HUES48 (cell line): ENCODE measurements around the gene NUP42.

Experiments
- H3K27ac ChIP-seq: one replicate; pipeline ENCODE4 v1.7.0; 2013; ENCODE audit warnings: low read depth, low read length, inconsistent platforms
- H3K27me3 ChIP-seq: 2 replicates; pipeline ENCODE4 v1.6.1; 2013; ENCODE audit warnings: mild to moderate bottlenecking, low read length; ENCODE audit not compliant: control insufficient read depth, insufficient read depth
- H3K36me3 ChIP-seq: 2 replicates; pipeline ENCODE4 v1.6.1; 2013; ENCODE audit warnings: low read length; ENCODE audit not compliant: control insufficient read depth, insufficient read depth
- H3K4me1 ChIP-seq: 2 replicates; pipeline ENCODE4 v1.6.1; 2013; ENCODE audit warnings: mild to moderate bottlenecking, low read length; ENCODE audit not compliant: control insufficient read depth, insufficient read depth
- H3K4me3 ChIP-seq: 2 replicates; pipeline ENCODE4 v1.5.1; 2013; ENCODE audit warnings: mild to moderate bottlenecking, low read depth, low read length
- H3K9ac ChIP-seq: 2 replicates; pipeline ENCODE4 v1.6.1; 2013; ENCODE audit warnings: mild to moderate bottlenecking, low read depth, low read length, moderate library complexity
- H3K9me3 ChIP-seq: 2 replicates; pipeline ENCODE4 v1.6.1; 2013; ENCODE audit warnings: low read length; ENCODE audit not compliant: control insufficient read depth, insufficient read depth

NUP42 gene

GRCh38 chr7:23181684-23182553 is at the start of gene NUP42:
TSS of gene NUP42 (plus strand) at chr7:23182048. CDS start at chr7:23182086, 38 bp downstream.
- Histone ChIP-seq H3K27ac (peak within 1 kb of the TSS; percentile 97), H3K27me3 (no peaks in the 10 kb centered on the region), H3K9ac (peak within 1 kb of the TSS; percentile 89), H3K9me3 (no peaks in the 10 kb centered on the region), H3K4me3 (peak within 1 kb of the TSS; percentile 94), H3K4me1 (0 out of 2 replicates have a peak, but pooled peaks cover 7% of the 10 kb centered on the region), H3K36me3 (peaks cover 23% of the 10 kb centered on the region)

- H3K36me3 ChIP-seq, result peaks cover 14% of the 10 kb centered on the region
- H3K9me3 ChIP-seq, result no peaks in the 10 kb centered on the region
- H3K9ac ChIP-seq, result no peak overlapping the region
- no peak overlapping the region for H3K27ac ChIP-seq
- no peak overlapping the region for H3K4me3 ChIP-seq
- no peaks in the 10 kb centered on the region for H3K27me3 ChIP-seq
- H3K4me1 ChIP-seq, result peaks cover 9% of the 10 kb centered on the region
Measured at GRCh38 chr7:23133797-23134196, 48.1 kb upstream of the NUP42 start.

GRCh38 chr7:23135755-23136154 is 46.1 kb upstream of the NUP42 start:
- no peak overlapping the region for H3K27ac ChIP-seq
- H3K4me1 ChIP-seq, result peaks cover 9% of the 10 kb centered on the region
- peaks cover 6% of the 10 kb centered on the region for H3K36me3 ChIP-seq
- H3K4me3 ChIP-seq, result no peak overlapping the region
- no peaks in the 10 kb centered on the region for H3K27me3 ChIP-seq
- H3K9ac ChIP-seq, result no peak overlapping the region
- no peaks in the 10 kb centered on the region for H3K9me3 ChIP-seq

GRCh38 chr7:23136216-23136615 is 45.6 kb upstream of the NUP42 start:
- Histone ChIP-seq H3K9ac (no peak overlapping the region), H3K27me3 (no peaks in the 10 kb centered on the region), H3K4me1 (peaks cover 9% of the 10 kb centered on the region), H3K9me3 (no peaks in the 10 kb centered on the region), H3K36me3 (peaks cover 8% of the 10 kb centered on the region), H3K4me3 (no peak overlapping the region), H3K27ac (peak overlapping the region; percentile 10)

- H3K9me3 ChIP-seq, result no peaks in the 10 kb centered on the region
- H3K27ac ChIP-seq, result no peak overlapping the region
- H3K27me3 ChIP-seq, result no peaks in the 10 kb centered on the region
- peaks cover 40% of the 10 kb centered on the region for H3K36me3 ChIP-seq
- H3K4me1 ChIP-seq, result no peaks in the 10 kb centered on the region
- no peak overlapping the region for H3K4me3 ChIP-seq
- H3K9ac ChIP-seq, result no peak overlapping the region
Measured at GRCh38 chr7:23157679-23158078, 24.2 kb upstream of the NUP42 start.

GRCh38 chr7:23158546-23158945 is 23.3 kb upstream of the NUP42 start:
- no peaks in the 10 kb centered on the region for H3K27me3 ChIP-seq
- no peaks in the 10 kb centered on the region for H3K4me1 ChIP-seq
- no peak overlapping the region for H3K9ac ChIP-seq
- H3K36me3 ChIP-seq, result peaks cover 31% of the 10 kb centered on the region
- no peak overlapping the region for H3K4me3 ChIP-seq
- no peak overlapping the region for H3K27ac ChIP-seq
- no peaks in the 10 kb centered on the region for H3K9me3 ChIP-seq

- Histone ChIP-seq H3K27ac (no peak overlapping the region), H3K9ac (no peak overlapping the region), H3K4me3 (no peak overlapping the region), H3K4me1 (no peaks in the 10 kb centered on the region), H3K36me3 (peaks cover 14% of the 10 kb centered on the region), H3K9me3 (no peaks in the 10 kb centered on the region), H3K27me3 (no peaks in the 10 kb centered on the region)
Measured at GRCh38 chr7:23161482-23161881, 20.4 kb upstream of the NUP42 start.

GRCh38 chr7:23164846-23165245 is 17.0 kb upstream of the NUP42 start:
- H3K27ac ChIP-seq, result no peak overlapping the region
- no peak overlapping the region for H3K4me3 ChIP-seq
- H3K9ac ChIP-seq, result no peak overlapping the region
- no peaks in the 10 kb centered on the region for H3K9me3 ChIP-seq
- peaks cover 11% of the 10 kb centered on the region for H3K36me3 ChIP-seq
- no peaks in the 10 kb centered on the region for H3K27me3 ChIP-seq
- no peaks in the 10 kb centered on the region for H3K4me1 ChIP-seq

- Histone ChIP-seq H3K9me3 (no peaks in the 10 kb centered on the region), H3K4me1 (no peaks in the 10 kb centered on the region), H3K36me3 (peaks cover 11% of the 10 kb centered on the region), H3K9ac (no peak overlapping the region), H3K27me3 (no peaks in the 10 kb centered on the region), H3K4me3 (no peak overlapping the region), H3K27ac (no peak overlapping the region)
Measured at GRCh38 chr7:23165316-23165715, 16.5 kb upstream of the NUP42 start.

GRCh38 chr7:23167691-23168090 is 14.2 kb upstream of the NUP42 start:
- H3K36me3 ChIP-seq, result peaks cover 18% of the 10 kb centered on the region
- no peaks in the 10 kb centered on the region for H3K4me1 ChIP-seq
- no peak overlapping the region for H3K27ac ChIP-seq
- no peak overlapping the region for H3K4me3 ChIP-seq
- no peak overlapping the region for H3K9ac ChIP-seq
- H3K9me3 ChIP-seq, result no peaks in the 10 kb centered on the region
- H3K27me3 ChIP-seq, result no peaks in the 10 kb centered on the region

GRCh38 chr7:23168111-23168885 is 13.6 kb upstream of the NUP42 start:
- peaks cover 24% of the 10 kb centered on the region for H3K36me3 ChIP-seq
- H3K4me3 ChIP-seq, result no peak overlapping the region
- no peaks in the 10 kb centered on the region for H3K9me3 ChIP-seq
- H3K9ac ChIP-seq, result no peak overlapping the region
- H3K27ac ChIP-seq, result no peak overlapping the region
- H3K27me3 ChIP-seq, result no peaks in the 10 kb centered on the region
- H3K4me1 ChIP-seq, result no peaks in the 10 kb centered on the region
